ENCODE measurements around the gene CBLL1. TPM values are rescaled to one million over a fixed set of nuclear protein-coding genes. Genes with fewer than 3 reads are reported as not detected.

CBLL1 gene
- total and polyA plus RNA-seq, 2 of the 4 experiments (the other 2 are of a cell fraction), result 15.6 to 19.0 TPM

- H3K27ac ChIP-seq (ENCODE audit: insufficient read depth, low read length), result no peak overlapping the region
- no peak overlapping the region for H3K18ac ChIP-seq (ENCODE audit: low read depth, low read length)
- no peak overlapping the region for H3K56ac ChIP-seq (ENCODE audit: extremely low read depth, insufficient read depth, low read length)
- CTCF ChIA-PET, result no interaction called here
- intact Hi-C loops (cut with micrococcal nuclease), result no loop called here
- no peaks in the 10 kb centered on the region for H3K79me1 ChIP-seq (ENCODE audit: low read depth in 1 of 2, low read length in 2 of 2)
- H3K4me1 ChIP-seq (ENCODE audit: control insufficient read depth, insufficient read depth, low read length), result no peaks in the 10 kb centered on the region
- H3K9me3 ChIP-seq (ENCODE audit: control insufficient read depth, insufficient read depth, low read length), result no peaks in the 10 kb centered on the region
- in situ Hi-C loops (cut with MboI; ENCODE audit: low sequenced_read_pairs), result no loop called here
- no peak overlapping the region for H3K4ac ChIP-seq (ENCODE audit: low read depth, low read length)
- no peak for TF ChIP-seq BHLHE40 (IDR thresholded peaks at IDR 0.05; ENCODE audit: low read depth, low read length)
- TF ChIP-seq MAZ (IDR thresholded peaks at IDR 0.05; ENCODE audit: borderline replicate concordance, low read depth, low read length), result no peak
- no peak for TF ChIP-seq NFE2L2 (IDR thresholded peaks at IDR 0.05; ENCODE audit: low read depth, low read length)
- TF ChIP-seq CTCF (conservative IDR thresholded peaks at IDR 0.05; ENCODE audit: low read depth, low read length), result no peak
- no peak for TF ChIP-seq SMC3 (IDR thresholded peaks at IDR 0.05; ENCODE audit: low read depth, low read length)
- TF ChIP-seq RAD21 (IDR thresholded peaks at IDR 0.05; ENCODE audit: low read length), result no peak
- no peak for TF ChIP-seq RFX5 (IDR thresholded peaks at IDR 0.05; ENCODE audit: low read depth, low read length)
- TF ChIP-seq FOS (IDR thresholded peaks at IDR 0.05; ENCODE audit: low read depth, low read length), result no peak
- TF ChIP-seq MXI1 (IDR thresholded peaks at IDR 0.05; ENCODE audit: borderline replicate concordance, low read depth, low read length), result no peak
- no peak for TF ChIP-seq POLR2A (IDR thresholded peaks at IDR 0.05; ENCODE audit: low read depth, low read length)
- TF ChIP-seq RCOR1 (IDR thresholded peaks at IDR 0.05; ENCODE audit: insufficient replicate concordance, low read length), result no peak
- TF ChIP-seq MAFK (IDR thresholded peaks at IDR 0.05; ENCODE audit: low read depth, low read length), result no peak
- no peak for TF ChIP-seq ELK1 (IDR thresholded peaks at IDR 0.05; ENCODE audit: borderline replicate concordance, low read depth, low read length)
- no peak for TF ChIP-seq CEBPB (IDR thresholded peaks at IDR 0.05; ENCODE audit: low read depth, low read length)
- no peak for TF ChIP-seq CHD1 (IDR thresholded peaks at IDR 0.05; ENCODE audit: low read depth, low read length)
- TF ChIP-seq, protein P1, sequence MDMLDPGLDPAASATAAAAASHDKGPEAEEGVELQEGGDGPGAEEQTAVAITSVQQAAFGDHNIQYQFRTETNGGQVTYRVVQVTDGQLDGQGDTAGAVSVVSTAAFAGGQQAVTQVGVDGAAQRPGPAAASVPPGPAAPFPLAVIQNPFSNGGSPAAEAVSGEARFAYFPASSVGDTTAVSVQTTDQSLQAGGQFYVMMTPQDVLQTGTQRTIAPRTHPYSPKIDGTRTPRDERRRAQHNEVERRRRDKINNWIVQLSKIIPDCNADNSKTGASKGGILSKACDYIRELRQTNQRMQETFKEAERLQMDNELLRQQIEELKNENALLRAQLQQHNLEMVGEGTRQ (IDR thresholded peaks at IDR 0.05; ENCODE audit: low read depth, low read length), result no peak
- no peak overlapping the region for H2AK9ac ChIP-seq (replicated peaks; ENCODE audit: low read depth, low read length, poor library complexity)
- no peak overlapping the region for H3K4me3 ChIP-seq (ENCODE audit: insufficient read depth, low read depth, low read length)
- DNase-seq (no peak), ATAC-seq (ENCODE audit: low read depth) (no peak)
- no peak overlapping the region for H3K4me2 ChIP-seq (ENCODE audit: low read depth, low read length)
- WGBS, 2 experiments (ENCODE audit: extremely low coverage in 2 of 2, insufficient read length in 1 of 2), result 80% methylated on average over 1 of the region's 3 CpGs; no CpG with 5 or more reads in 1 of the 2 experiments
- no peak overlapping the region for H4K8ac ChIP-seq (ENCODE audit: low read depth in 2 of 2, low read length in 2 of 2)
- H3K36me3 ChIP-seq (ENCODE audit: control insufficient read depth, insufficient read depth, low read length), result no peaks in the 10 kb centered on the region
- dilution Hi-C loops (cut with HindIII; ENCODE audit: low sequenced_read_pairs, unreplicated experiment), result no loop called here
- no peak overlapping the region for H4K91ac ChIP-seq (ENCODE audit: insufficient read depth, low read depth, low read length)
- no peak overlapping the region for H3K14ac ChIP-seq (replicated peaks; ENCODE audit: low read depth, low read length)
- POLR2A ChIA-PET (ENCODE audit: unreplicated experiment), result no interaction called here
- H3K27me3 ChIP-seq (ENCODE audit: control insufficient read depth, insufficient read depth, low read length), result peaks cover 16% of the 10 kb centered on the region
- H2AK5ac ChIP-seq (ENCODE audit: low read depth, low read length), result no peak overlapping the region
- H2BK15ac ChIP-seq (ENCODE audit: low read depth, low read length), result no peak overlapping the region
- no peak overlapping the region for H2BK5ac ChIP-seq (ENCODE audit: low read depth, low read length, poor library complexity, severe bottlenecking)
- no peak overlapping the region for H2AFZ ChIP-seq (replicated peaks; ENCODE audit: low read length, poor library complexity)
- H4K20me1 ChIP-seq (ENCODE audit: insufficient read depth, low read length), result no peaks in the 10 kb centered on the region
- no peak overlapping the region for H2BK20ac ChIP-seq (ENCODE audit: low read depth, low read length)
- no peak overlapping the region for H2BK120ac ChIP-seq (ENCODE audit: low read depth, low read length)
- no peak overlapping the region for H3K23ac ChIP-seq (ENCODE audit: low read depth, low read length)
- H3K9ac ChIP-seq (ENCODE audit: low read depth, low read length), result no peak overlapping the region
- BruUV-seq (replicated peaks), result no TSS peak
- H4K5ac ChIP-seq (ENCODE audit: low read depth, low read length), result no peak overlapping the region
- H3K9me1 ChIP-seq (ENCODE audit: insufficient read depth, low read length), result no peaks in the 10 kb centered on the region
Measured at GRCh38 chr7:107777702-107778101, 33.8 kb downstream of the CBLL1 start.

Measured in IMR-90 (cell line).